Panc1 (cell line): ENCODE data around the gene CDH23. TPM values are rescaled to one million over a fixed set of nuclear protein-coding genes. Genes with fewer than 3 reads are reported as not detected.

Experiments
- ATAC-seq: fragments of 200-7000 bp; cut with Tn5 transposase; 2 replicates; pipeline ENCODE4 v1.9.1; 2020; ENCODE audit warnings: mild to moderate bottlenecking, moderate library complexity
- BruUV-seq: library from RNA; stranded (reverse); fragments of 400-500 nt; replicated peaks from 2 replicates; lab custom pipeline; 2021; lab: Mats Ljungman, UMichigan
- CTCF ChIA-PET: fragments of 300-600 bp; sonication (Branson Sonifier 250); formaldehyde crosslinking; loops from one replicate; lab custom pipeline; 2022; ENCODE audit warnings: antibody characterized with exemption; lab: Charles Lee
- POLR2A ChIA-PET: fragments of 300-600 bp; sonication (Branson Sonifier 250); formaldehyde crosslinking; loops from one replicate; lab custom pipeline; 2022; ENCODE audit warnings: antibody characterized with exemption; lab: Charles Lee
- DNase-seq: peaks from one replicate; pipeline ENCODE4 v3.0.0-alpha.2; 2010; ENCODE audit warnings: low read depth, low spot score
- H3K27ac ChIP-seq: 2 replicates; pipeline ENCODE4 v1.5.1; 2011; ENCODE audit warnings: mild to moderate bottlenecking, low read length, inconsistent platforms
- H3K27me3 ChIP-seq: fragments of 200-500 bp; sonication (Bioruptor generic); 2 replicates; pipeline ENCODE4 v1.6.0; 2014; ENCODE audit warnings: low read length, inconsistent platforms; ENCODE audit not compliant: control insufficient read depth, insufficient read depth
- H3K36me3 ChIP-seq: fragments of 200-500 bp; sonication (Bioruptor generic); 2 replicates; pipeline ENCODE4 v1.5.1; 2014; ENCODE audit warnings: inconsistent platforms, mild to moderate bottlenecking, low read length, moderate library complexity; ENCODE audit not compliant: control insufficient read depth, insufficient read depth
- H3K4me1 ChIP-seq: 2 replicates; pipeline ENCODE4 v1.5.1; 2011; ENCODE audit warnings: inconsistent platforms, mild to moderate bottlenecking, low read length, moderate library complexity; ENCODE audit not compliant: control insufficient read depth, insufficient read depth
- H3K4me3 ChIP-seq, 2 experiments: 2 replicates each; pipeline ENCODE4 v1.5.1; 2011 to 2012; ENCODE audit warnings: low read depth in 2 of 2, low read length in 2 of 2, mild to moderate bottlenecking in 2 of 2, inconsistent platforms in 1 of 2, moderate library complexity in 1 of 2
- H3K9me3 ChIP-seq: fragments of 200-500 bp; sonication (Bioruptor generic); 2 replicates; pipeline ENCODE4 v1.5.1; 2014; ENCODE audit warnings: low read depth, mild to moderate bottlenecking, inconsistent platforms, low read length, moderate library complexity; ENCODE audit not compliant: control insufficient read depth, insufficient read depth
- POLR2AphosphoS5 ChIP-seq: IDR thresholded peaks from 2 replicates; pipeline ENCODE4 v1.6.1; 2012; ENCODE audit warnings: mild to moderate bottlenecking, low read depth, low read length, moderate library complexity
- SIN3A ChIP-seq: IDR thresholded peaks from 2 replicates; pipeline ENCODE4 v1.6.1; 2012; ENCODE audit warnings: low read depth, mild to moderate bottlenecking, low read length, moderate library complexity, borderline replicate concordance; ENCODE audit not compliant: insufficient read depth
- TCF7L2 ChIP-seq: IDR thresholded peaks from 2 replicates; pipeline ENCODE4 v1.6.1; 2011; ENCODE audit warnings: mild to moderate bottlenecking, low read depth, low read length, inconsistent platforms
- in situ Hi-C: cut with HindIII; loops from 2 replicates; pipeline ENCODE4 v1.10.0; 2016; ENCODE audit warnings: low sequenced_read_pairs, low pct_unique_long_range_greater_than_20kb
- intact Hi-C: fragments of 100-400 bp; cut with micrococcal nuclease; formaldehyde crosslinking; loops from one replicate; pipeline ENCODE4 v1.10.0; 2022; ENCODE audit not compliant: unreplicated experiment
- total RNA-seq: library from RNA; stranded (reverse); gene quantifications from one replicate; pipeline ENCODE4 v1.2.1, GENCODE V29; 2021; ENCODE audit not compliant: unreplicated experiment
- TF ChIP-seq, protein P1 (sequence below), 2 experiments: IDR thresholded peaks; 2 replicates each; pipeline ENCODE4 v1.6.1; 2011 to 2012; ENCODE audit warnings: low read depth in 2 of 2, control low read depth in 1 of 2, low read length in 1 of 2, mild to moderate bottlenecking in 1 of 2, moderate library complexity in 1 of 2; ENCODE audit not compliant: insufficient read depth in 1 of 2
- TF ChIP-seq, protein P2 (sequence below): fragments of 450-650 bp; IDR thresholded peaks from 2 replicates; pipeline ENCODE4 v1.5.1; 2017; ENCODE audit warnings: mild to moderate bottlenecking

CDH23 gene
- total RNA-seq, 1 experiment from 2014 or later = 2.7 TPM

DNA sequence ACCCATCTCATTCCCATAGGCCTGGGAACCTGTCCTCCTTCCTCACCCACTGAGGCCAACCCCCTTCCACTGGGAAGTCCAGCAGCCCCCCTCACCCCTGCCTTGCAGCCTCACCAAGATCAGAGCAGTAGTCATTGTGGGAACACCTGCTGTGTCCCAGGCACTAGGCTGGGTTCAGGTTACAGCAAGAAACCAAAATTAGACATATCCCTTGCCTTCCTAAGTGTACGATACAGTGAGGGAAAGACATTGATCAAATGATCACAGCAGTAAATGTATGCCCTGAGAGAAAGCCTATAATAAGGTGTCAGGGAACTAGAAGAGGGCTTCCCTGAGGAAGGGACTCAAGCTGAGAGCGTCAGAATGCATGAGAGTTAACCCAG lies 339.8 kb downstream of the CDH23 start:
- Histone ChIP-seq H3K36me3 (no peaks in the 10 kb centered on the region), H3K27ac (no peak overlapping the region), H3K9me3 (no peaks in the 10 kb centered on the region), H3K4me3 (no peak overlapping the region), H3K27me3 (no peaks in the 10 kb centered on the region), H3K4me1 (0 out of 2 replicates have a peak, but pooled peaks cover 4% of the 10 kb centered on the region)
- ChIA-PET CTCF (interaction anchor here (0.6 kb wide), 1 partner anchor 217 kb away, joined by 4 read pairs; no protein-coding TSS in a partner anchor), POLR2A (no interaction called here)
- ATAC-seq (no peak), DNase-seq (no peak)
- intact Hi-C loops = no loop called here
- TF ChIP-seq, protein P1, sequence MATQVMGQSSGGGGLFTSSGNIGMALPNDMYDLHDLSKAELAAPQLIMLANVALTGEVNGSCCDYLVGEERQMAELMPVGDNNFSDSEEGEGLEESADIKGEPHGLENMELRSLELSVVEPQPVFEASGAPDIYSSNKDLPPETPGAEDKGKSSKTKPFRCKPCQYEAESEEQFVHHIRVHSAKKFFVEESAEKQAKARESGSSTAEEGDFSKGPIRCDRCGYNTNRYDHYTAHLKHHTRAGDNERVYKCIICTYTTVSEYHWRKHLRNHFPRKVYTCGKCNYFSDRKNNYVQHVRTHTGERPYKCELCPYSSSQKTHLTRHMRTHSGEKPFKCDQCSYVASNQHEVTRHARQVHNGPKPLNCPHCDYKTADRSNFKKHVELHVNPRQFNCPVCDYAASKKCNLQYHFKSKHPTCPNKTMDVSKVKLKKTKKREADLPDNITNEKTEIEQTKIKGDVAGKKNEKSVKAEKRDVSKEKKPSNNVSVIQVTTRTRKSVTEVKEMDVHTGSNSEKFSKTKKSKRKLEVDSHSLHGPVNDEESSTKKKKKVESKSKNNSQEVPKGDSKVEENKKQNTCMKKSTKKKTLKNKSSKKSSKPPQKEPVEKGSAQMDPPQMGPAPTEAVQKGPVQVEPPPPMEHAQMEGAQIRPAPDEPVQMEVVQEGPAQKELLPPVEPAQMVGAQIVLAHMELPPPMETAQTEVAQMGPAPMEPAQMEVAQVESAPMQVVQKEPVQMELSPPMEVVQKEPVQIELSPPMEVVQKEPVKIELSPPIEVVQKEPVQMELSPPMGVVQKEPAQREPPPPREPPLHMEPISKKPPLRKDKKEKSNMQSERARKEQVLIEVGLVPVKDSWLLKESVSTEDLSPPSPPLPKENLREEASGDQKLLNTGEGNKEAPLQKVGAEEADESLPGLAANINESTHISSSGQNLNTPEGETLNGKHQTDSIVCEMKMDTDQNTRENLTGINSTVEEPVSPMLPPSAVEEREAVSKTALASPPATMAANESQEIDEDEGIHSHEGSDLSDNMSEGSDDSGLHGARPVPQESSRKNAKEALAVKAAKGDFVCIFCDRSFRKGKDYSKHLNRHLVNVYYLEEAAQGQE (IDR thresholded peaks at IDR 0.05; ENCODE audit: insufficient read depth in 1 of 2, low read depth in 2 of 2, low read length in 1 of 2) = no peak
- no peak for TF ChIP-seq TCF7L2
- no peak for TF ChIP-seq SIN3A
- no peak for TF ChIP-seq POLR2AphosphoS5
- TF ChIP-seq, protein P2, sequence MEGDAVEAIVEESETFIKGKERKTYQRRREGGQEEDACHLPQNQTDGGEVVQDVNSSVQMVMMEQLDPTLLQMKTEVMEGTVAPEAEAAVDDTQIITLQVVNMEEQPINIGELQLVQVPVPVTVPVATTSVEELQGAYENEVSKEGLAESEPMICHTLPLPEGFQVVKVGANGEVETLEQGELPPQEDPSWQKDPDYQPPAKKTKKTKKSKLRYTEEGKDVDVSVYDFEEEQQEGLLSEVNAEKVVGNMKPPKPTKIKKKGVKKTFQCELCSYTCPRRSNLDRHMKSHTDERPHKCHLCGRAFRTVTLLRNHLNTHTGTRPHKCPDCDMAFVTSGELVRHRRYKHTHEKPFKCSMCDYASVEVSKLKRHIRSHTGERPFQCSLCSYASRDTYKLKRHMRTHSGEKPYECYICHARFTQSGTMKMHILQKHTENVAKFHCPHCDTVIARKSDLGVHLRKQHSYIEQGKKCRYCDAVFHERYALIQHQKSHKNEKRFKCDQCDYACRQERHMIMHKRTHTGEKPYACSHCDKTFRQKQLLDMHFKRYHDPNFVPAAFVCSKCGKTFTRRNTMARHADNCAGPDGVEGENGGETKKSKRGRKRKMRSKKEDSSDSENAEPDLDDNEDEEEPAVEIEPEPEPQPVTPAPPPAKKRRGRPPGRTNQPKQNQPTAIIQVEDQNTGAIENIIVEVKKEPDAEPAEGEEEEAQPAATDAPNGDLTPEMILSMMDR = no peak
- no TSS peak for BruUV-seq
- in situ Hi-C loops = no loop called here

DNA sequence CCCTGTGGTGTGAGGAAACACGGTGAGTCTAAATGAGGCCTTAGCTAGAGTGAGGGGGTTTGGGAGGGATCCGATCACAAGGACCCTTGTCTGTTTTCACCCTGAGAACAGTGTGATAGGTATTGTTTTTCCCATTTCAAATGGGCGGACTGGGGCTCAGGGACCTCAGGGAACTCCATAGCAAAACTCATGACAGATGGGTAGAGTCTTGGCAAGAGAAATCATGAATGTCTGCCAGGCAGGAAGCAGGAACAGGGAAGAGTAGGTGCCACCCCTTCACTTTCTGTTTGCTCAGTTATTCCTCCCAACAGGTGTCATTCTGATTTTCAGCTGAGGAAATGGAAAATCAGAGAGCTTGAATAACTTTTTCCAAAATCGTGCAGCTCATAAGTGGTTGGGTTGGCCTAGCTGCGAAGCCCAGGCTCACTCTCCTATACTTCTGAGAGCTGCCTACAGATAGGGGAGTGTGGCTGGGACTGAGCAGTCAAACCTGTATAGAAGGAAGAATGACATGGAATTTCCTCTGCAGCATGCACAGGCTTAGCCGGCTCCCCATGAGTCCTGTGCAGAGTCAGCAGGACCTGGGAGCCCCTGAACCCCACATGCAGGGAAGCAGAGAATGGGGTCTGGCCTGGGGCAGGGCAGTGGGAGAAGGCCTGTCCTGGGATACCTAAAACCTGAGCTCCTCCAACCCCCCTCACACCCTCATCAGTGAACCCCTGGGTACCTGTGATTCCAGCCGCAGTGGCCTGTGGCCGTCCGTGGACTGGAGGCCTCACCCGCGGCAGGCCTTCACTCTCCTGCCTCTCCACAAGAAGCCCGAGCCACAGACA lies 340.5 kb downstream of the CDH23 start:
- ATAC-seq (no peak), DNase-seq (no peak)
- POLR2A ChIA-PET = no interaction called here
- CTCF ChIA-PET = no interaction called here
- H3K27me3 ChIP-seq = no peaks in the 10 kb centered on the region
- no peaks in the 10 kb centered on the region for H3K36me3 ChIP-seq
- H3K4me3 ChIP-seq = no peak overlapping the region
- H3K27ac ChIP-seq = no peak overlapping the region
- in situ Hi-C loops = no loop called here
- H3K9me3 ChIP-seq = no peaks in the 10 kb centered on the region
- intact Hi-C loops = no loop called here
- TF ChIP-seq, protein P1 (IDR thresholded peaks at IDR 0.05; ENCODE audit: insufficient read depth in 1 of 2, low read depth in 2 of 2, low read length in 1 of 2) = no peak
- TF ChIP-seq POLR2AphosphoS5 (no peak), SIN3A (no peak), TCF7L2 (no peak)
- TF ChIP-seq, protein P2 = no peak
- H3K4me1 ChIP-seq = 0 out of 2 replicates have a peak, but pooled peaks cover 4% of the 10 kb centered on the region
- no TSS peak for BruUV-seq
